Fibroblast of villous mesenchyme (primary cell): ENCODE results near the gene GDF3. TPM values are rescaled to one million over a fixed set of nuclear protein-coding genes. Genes with fewer than 3 reads are reported as not detected.

Source experiments
- DNase-seq: peaks from one replicate; pipeline ENCODE4 v3.0.0-alpha.2; 2010; ENCODE audit warnings: low read depth
- H3K4me3 ChIP-seq: 2 replicates; pipeline ENCODE4 v1.5.1; 2011; ENCODE audit warnings: low read depth, mild to moderate bottlenecking, low read length
- CTCF ChIP-seq: IDR thresholded peaks from 2 replicates; pipeline ENCODE4 v1.5.1; 2012; ENCODE audit warnings: low read depth, mild to moderate bottlenecking, low read length; ENCODE audit not compliant: insufficient read depth
- total RNA-seq: library from RNA; depleted of rRNA; stranded (reverse); fragments of >200 nt; gene quantifications from 2 replicates; pipeline ENCODE4 v1.2.3, GENCODE V29; 2012

Gene GDF3
- total RNA-seq, 1 donor = not detected

GRCh38 chr12:7716381-7716780 is 20.8 kb upstream of the GDF3 start:
- no peak overlapping the region for H3K4me3 ChIP-seq

GRCh38 chr12:7712841-7713442 is 17.4 kb upstream of the GDF3 start:
- peak; percentile 2 for DNase-seq
- H3K4me3 ChIP-seq = no peak overlapping the region
- TF ChIP-seq CTCF = no peak

More at GRCh38 chr12:7716381-7716780, 20.8 kb upstream of the GDF3 start:
- DNase-seq = no peak
- no peak for TF ChIP-seq CTCF

- DNase-seq = no peak
- TF ChIP-seq CTCF = no peak
- H3K4me3 ChIP-seq = no peak within 1 kb of the TSS
These were observed 15.6 kb upstream of the GDF3 start, which contains the start of gene DPPA3 for GRCh38 chr12:7711133-7711532. Gene DPPA3, plus strand, starts transcription at chr12:7711433. Its CDS starts 138 bp downstream, at chr12:7711571.

- TF ChIP-seq CTCF = no peak
- no peak overlapping the region for H3K4me3 ChIP-seq
- no peak for DNase-seq
These were observed 14.5 kb upstream of the GDF3 start for GRCh38 chr12:7709969-7710675.

GRCh38 chr12:7705846-7706245 is 10.3 kb upstream of the GDF3 start:
- TF ChIP-seq CTCF = no peak
- no peak overlapping the region for H3K4me3 ChIP-seq
- no peak for DNase-seq

- TF ChIP-seq CTCF = no peak
- no peak overlapping the region for H3K4me3 ChIP-seq
- no peak for DNase-seq
These were observed 376 bp downstream of the GDF3 start for GRCh38 chr12:7695237-7695560.
